NCI-H187 treated with DMSO at 0.1 percent for 48 hours (cell line): ENCODE data around the gene NEMP1.
A peak's percentile ranks its signal among the peaks of the same experiment; 100 is the strongest.
"Not testable (repeated sequence)": the region's sequence is repeated elsewhere in the genome, so short reads cannot be mapped to it uniquely, and the experiment has no call there.

ENCODE experiments used
- DNase-seq: peaks from one replicate; lab custom pipeline; 2025; lab: John Stamatoyannopoulos, UW

The NEMP1 gene

GRCh38 chr12:57078519-57079404 lies at the start of gene NEMP1:
NEMP1 (minus strand) TSS chr12:57078791; CDS start chr12:57078745, 46 bp downstream.
- peak; percentile 100 for DNase-seq

- DNase-seq = peak; percentile 75
Observed at GRCh38 chr12:57127726-57128518, 49.3 kb upstream of the NEMP1 start, which contains the start of gene LRP1. LRP1 (plus strand) TSS chr12:57128483; CDS start chr12:57128965, 482 bp downstream.

GRCh38 chr12:57127101-57127725 lies 48.6 kb upstream of the NEMP1 start:
- DNase-seq = no peak

- DNase-seq = no peak
Observed at GRCh38 chr12:57126561-57126960, 48.0 kb upstream of the NEMP1 start.

GRCh38 chr12:57126061-57126460 lies 47.5 kb upstream of the NEMP1 start:
- no peak for DNase-seq

GRCh38 chr12:57124261-57124877 lies 45.8 kb upstream of the NEMP1 start:
- peak; percentile 65 for DNase-seq

GRCh38 chr12:57123813-57124212 lies 45.2 kb upstream of the NEMP1 start:
- no peak for DNase-seq

GRCh38 chr12:57120718-57121117 lies 42.1 kb upstream of the NEMP1 start:
- not testable (repeated sequence) for DNase-seq

- no peak for DNase-seq
Observed at GRCh38 chr12:57119294-57120085, 40.9 kb upstream of the NEMP1 start.

- no peak for DNase-seq
Observed at GRCh38 chr12:57118711-57119271, 40.2 kb upstream of the NEMP1 start.

GRCh38 chr12:57116580-57117281 lies 38.1 kb upstream of the NEMP1 start:
- no peak for DNase-seq

GRCh38 chr12:57112492-57113294 lies 34.1 kb upstream of the NEMP1 start:
- DNase-seq = no peak

GRCh38 chr12:57111031-57111734 lies 32.6 kb upstream of the NEMP1 start, which contains the start of gene STAT6:
STAT6 (minus strand) TSS chr12:57111362; CDS start chr12:57108278, 3,084 bp downstream.
- DNase-seq = no peak

- no peak for DNase-seq
Observed at GRCh38 chr12:57110104-57111030, 31.8 kb upstream of the NEMP1 start.

- no peak for DNase-seq
Observed at GRCh38 chr12:57109207-57110103, 30.9 kb upstream of the NEMP1 start.

GRCh38 chr12:57107456-57108155 lies 29.0 kb upstream of the NEMP1 start:
- DNase-seq = no peak
